NAMALWA (cell line): ENCODE results near the gene HEXD.

Experiments
- DNase-seq: peaks from one replicate; pipeline ENCODE4 v3.0.0-alpha.2; 2015; ENCODE audit warnings: low spot score

Gene HEXD

DNA sequence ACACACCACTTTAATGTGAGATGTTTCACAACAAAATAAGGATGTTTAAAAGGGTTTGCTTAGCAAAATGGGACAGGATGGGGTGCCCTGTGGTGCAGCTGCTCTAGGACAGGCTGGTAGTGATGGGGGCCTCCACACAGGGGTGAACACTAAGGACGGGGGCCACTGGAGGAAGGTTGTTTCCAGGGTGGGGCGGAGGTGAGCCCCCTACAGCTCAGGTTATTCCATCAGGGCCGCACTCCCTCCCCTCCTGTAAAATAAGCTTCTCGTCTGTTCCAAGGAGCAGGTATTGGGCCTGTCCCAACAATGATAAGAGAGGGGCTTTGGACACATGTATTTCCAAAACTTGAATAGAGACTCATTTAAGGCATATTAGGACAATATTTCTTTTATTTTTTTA, 1.9 kb upstream of the HEXD start:
- no peak for DNase-seq

- DNase-seq: peak; percentile 50
Measured at GRCh38 chr17:82416771-82417170, 1.4 kb upstream of the HEXD start.

GRCh38 chr17:82419540-82419939, 1.4 kb downstream of the HEXD start:
- DNase-seq: peak; percentile 56

GRCh38 chr17:82424001-82424862, 6.1 kb downstream of the HEXD start:
- peak; percentile 76 for DNase-seq

- no peak for DNase-seq
Measured at GRCh38 chr17:82424863-82425159, 6.7 kb downstream of the HEXD start.

GRCh38 chr17:82428546-82428945, 10.4 kb downstream of the HEXD start:
- no peak for DNase-seq

DNA sequence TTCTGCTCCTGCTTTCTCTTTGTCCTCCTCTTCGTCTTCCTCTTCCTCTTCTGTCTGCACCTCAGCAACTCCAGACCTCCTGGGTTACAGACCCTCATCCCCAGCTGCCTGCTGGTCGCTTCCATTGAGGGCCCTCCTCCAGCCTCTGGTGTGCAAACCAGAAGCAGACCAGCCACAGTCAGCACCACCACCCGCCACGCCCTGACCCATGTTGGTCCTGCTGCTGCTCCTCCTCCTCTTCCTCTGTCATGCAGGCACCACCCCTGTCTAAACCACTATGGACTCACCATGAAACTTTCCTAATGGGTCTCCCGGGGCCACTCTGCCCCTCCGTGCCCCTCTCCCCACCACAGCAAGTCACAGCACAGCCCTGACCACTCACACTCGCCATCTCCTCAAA, 11.7 kb downstream of the HEXD start:
- DNase-seq: no peak

DNA sequence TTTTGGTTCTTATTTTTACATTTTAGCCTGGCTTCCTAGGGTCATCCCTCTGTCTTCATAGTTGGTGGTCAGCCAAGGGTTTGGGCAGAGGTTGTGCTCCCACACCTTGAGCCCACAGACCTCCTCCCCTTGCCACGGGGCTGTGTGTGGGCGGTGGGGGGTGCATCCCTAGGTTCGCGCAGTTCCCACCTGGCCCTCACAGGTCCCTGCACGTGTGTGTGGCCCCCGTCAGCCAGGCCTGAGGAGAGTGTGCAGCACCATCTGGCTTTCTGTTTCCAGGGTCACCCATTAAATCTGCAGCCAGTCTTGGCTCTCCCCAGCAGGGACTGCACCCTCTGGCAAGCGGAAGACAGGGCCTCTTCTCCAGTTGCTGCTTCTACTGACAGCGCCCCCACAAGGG, 13.9 kb downstream of the HEXD start:
- DNase-seq: no peak

DNA sequence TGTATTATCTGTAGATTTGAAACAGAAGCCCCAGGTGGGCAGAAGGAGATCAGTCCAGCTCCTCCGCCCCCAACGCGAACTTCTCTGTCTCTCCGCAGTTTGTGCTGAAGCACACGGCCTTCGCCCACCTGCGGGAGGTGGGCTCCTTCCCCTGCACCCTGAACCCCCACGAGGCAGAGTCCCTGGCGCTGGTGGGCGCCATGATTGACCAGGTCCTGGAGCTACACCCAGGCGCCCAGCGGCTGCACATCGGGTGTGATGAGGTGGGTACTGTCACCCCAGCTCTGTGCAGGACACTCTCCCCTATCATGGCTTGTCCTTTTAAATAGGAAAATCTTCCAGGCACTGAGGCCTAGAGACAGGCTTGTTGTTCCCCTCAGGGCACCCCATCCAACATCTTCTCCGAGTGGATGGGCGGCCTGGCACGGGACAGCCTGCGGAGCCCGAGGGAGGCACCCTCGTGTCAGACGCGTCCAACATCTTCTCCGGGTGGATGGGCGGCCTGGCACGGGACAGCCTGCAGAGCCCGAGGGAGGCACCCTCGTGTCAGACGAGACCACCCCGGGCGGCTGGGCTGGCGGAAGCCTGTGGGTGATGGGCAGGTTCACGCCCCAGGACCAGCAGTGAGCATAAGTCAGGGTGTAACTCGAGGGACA, 15.5 kb downstream of the HEXD start:
- no peak for DNase-seq

DNA sequence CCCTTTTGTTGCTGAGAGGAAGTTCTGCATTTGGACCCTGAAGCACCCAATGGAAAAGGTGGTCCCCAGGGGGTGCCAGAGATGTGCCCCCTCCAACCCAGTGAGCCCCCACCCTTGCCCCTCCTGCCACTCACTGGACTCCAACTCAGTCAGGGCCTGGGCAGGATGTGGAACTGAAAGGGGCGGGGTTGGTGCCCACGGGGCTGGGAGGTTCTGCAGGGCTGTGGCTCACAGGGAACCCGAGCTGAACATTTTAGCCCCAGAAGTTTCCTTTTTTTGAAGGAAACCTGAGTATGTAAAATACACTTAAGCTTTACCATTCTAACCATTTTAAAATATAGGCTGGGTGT, 16.0 kb downstream of the HEXD start:
- DNase-seq: no peak

- DNase-seq: no peak
Measured at GRCh38 chr17:82435103-82435502, 17.0 kb downstream of the HEXD start.

DNA sequence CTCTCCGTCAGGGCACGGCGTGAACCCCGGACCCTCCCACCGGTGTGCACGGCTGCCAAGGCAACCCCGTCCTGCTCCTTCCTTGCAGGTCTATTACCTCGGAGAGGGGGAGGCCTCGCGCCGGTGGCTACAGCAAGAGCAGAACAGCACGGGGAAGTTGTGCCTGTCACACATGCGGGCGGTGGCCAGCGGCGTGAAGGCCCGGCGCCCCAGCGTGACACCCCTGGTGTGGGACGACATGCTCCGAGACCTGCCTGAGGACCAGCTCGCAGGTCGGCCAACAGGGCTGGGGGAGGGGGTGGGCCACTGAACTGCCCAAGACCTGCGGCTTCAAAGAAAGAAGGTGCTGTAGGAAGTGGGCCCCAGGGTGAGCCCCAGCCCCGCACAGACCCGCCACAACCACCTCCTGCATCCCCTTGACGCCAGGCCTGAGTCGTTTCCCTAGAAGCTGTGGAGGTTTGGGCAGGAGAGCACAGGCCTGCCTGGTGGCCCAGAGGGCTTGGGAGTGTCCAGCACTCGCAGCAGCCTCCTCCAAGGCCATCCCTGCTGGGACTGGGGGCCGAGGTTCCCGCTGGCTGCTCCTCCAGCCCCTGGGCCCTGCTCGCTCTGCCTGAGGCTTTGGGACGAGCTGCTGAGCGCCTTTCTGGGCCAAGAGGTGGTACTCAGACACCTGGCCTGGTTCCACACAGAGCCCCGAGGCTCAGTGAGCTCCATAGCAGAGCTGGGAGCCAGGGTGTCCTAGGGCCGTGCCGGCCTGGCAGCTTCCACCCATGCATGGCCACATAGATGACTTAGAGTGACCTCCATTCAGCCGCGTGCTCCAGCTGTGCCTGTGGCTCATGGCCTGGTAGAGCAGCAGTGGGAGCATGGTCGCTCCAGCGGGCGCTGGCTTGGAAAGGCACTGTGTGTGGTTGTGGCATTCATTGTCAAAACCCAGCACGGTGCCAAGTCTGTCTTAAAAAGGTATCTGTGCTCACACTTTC, 17.7 kb downstream of the HEXD start:
- no peak for DNase-seq

GRCh38 chr17:82436601-82437324, 18.6 kb downstream of the HEXD start:
- DNase-seq: no peak

DNA sequence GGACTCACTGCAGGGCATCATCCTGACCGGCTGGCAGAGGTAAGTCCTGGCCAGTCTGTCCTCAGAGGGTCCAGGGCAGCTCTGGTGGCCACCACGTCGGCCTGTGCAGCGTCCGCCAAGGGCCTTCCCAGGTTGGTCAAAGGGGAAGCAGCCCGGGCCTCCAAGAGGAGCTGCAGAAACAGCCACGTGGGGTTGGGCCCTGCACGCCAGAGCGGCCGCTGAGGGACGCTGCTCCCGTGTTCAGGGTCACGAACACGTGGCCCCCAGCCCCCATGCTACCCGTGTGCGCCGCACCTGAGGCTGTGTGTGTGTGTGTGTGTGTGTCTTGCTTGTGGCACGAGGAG, 19.1 kb downstream of the HEXD start:
- DNase-seq: no peak

DNA sequence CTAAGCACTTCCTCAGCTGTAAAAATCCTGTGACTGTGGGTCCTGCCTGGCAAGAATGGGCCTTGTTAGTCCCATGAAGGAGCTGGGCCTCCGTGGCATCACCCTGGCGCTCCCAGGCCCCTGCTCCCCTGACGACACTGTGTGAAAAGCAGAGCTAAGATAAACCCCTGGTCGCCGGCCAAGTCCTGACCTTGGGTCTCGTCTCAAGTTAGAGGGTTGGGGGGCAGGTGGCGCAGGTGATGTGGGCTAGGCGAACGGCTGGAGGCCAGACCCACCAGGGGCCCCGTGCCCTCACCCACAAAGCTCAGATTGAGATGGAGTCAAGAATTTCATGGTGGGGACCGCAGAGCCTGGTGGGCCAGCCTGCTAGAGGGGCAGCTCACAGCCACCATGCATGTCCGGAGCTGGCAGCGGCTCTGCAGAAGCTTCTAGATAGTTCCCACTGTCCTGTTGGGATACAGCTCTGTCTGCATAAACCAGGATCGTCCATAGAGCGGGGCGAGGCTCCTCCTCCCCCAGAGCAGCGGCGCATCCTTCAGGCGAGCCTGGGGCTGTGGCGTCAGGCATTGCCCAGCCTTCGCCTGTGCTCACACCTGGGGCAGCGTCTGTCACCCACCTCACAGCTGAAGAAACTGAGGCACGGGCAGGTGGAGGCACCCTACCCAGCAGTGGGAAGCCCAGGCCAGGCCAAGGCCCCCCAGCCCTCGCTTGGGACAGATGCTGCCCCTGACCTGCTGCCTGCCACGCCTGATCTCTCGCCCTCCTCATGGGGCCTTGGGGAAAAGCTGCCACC, 20.4 kb downstream of the HEXD start:
- no peak for DNase-seq

GRCh38 chr17:82439194-82439828, 21.2 kb downstream of the HEXD start:
- DNase-seq: no peak

DNA sequence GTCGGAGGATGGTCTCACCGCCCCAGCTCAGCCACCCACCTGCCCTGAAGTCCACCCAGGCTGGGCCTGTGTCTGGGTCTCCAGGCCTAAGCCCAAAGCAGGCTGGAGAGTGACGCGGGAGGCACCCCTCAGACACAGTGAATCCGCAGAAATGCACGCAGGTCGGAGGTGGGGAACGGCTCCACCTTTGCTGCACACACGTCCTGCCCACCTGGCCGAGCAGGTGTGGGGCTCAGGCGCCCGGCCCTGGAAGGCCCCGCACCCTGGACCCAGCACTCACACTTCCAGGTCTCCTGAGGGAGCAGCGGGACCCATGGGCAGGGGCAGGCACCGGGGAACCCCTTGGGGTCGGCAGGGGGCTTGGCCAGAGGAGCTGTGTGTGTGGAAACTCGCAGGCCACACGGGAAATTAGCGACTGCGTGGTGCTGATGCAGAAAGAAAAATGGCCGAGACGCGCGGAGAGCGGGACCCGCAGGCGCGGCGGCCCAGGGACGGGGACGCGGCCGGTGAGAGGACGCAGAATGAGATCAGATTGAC, 21.8 kb downstream of the HEXD start:
- DNase-seq: no peak

- no peak for DNase-seq
Measured at GRCh38 chr17:82440469-82440981, 22.4 kb downstream of the HEXD start.

- DNase-seq: no peak
Measured at GRCh38 chr17:82440991-82441627, 23.0 kb downstream of the HEXD start.
